Ovary (tissue), 9 donors: Measurements from ENCODE around the gene CERS4. TPM values are rescaled to one million over a fixed set of nuclear protein-coding genes. Genes with fewer than 3 reads are reported as not detected.
"Not testable (repeated sequence)": the region's sequence is repeated elsewhere in the genome, so short reads cannot be mapped to it uniquely, and the experiment has no call there.

Experiments
- DNase-seq, 5 donors: peaks; one replicate each; pipeline ENCODE4 v3.0.0-alpha.2; 2019 to 2020
- H3K27ac ChIP-seq, 2 donors: fragments of 200-600 bp; one replicate each; pipeline versions ENCODE4 v1.5.1 to v1.8.0; 2019 to 2022
- H3K27me3 ChIP-seq: fragments of 200-600 bp; one replicate; pipeline ENCODE4 v1.8.0; 2022
- H3K36me3 ChIP-seq: fragments of 200-600 bp; sonication (generic); one replicate; pipeline ENCODE4 v1.5.1; 2019
- H3K4me1 ChIP-seq: one replicate; pipeline ENCODE4 v1.8.1; 2013; ENCODE audit warnings: mild to moderate bottlenecking, moderate library complexity; ENCODE audit not compliant: insufficient read depth
- H3K4me3 ChIP-seq: fragments of 200-600 bp; sonication (generic); one replicate; pipeline ENCODE4 v1.5.1; 2017
- H3K9me3 ChIP-seq, 2 donors: fragments of 200-600 bp in 1 of 2; sonication (generic) in 1 of 2; one replicate each; pipeline versions ENCODE4 v1.5.1 to v1.8.1; 2013 to 2019; ENCODE audit warnings: mild to moderate bottlenecking in 1 of 2, moderate library complexity in 1 of 2
- EP300 ChIP-seq: sonication (generic); formaldehyde crosslinking; IDR thresholded peaks from one replicate; pipeline ENCODE4 v1.6.1; 2017; ENCODE audit warnings: antibody characterized with exemption
- POLR2A ChIP-seq: fragments of 450-650 bp; IDR thresholded peaks from one replicate; pipeline ENCODE4 v1.6.1; 2017; ENCODE audit warnings: antibody characterized with exemption, mild to moderate bottlenecking, moderate library complexity
- WGBS, 3 donors: extraction: QIAGEN DNeasy Blood & Tissue Kit in 1 of 3; methylation state at CpG; one replicate each; pipeline versions ENCODE4 v1.1.5 to v1.1.7; 2013 to 2017; 5-methylcytosine and 5-hydroxymethylcytosine counted together
- intact Hi-C, 4 donors: fragments of 100-400 bp; cut with DNase I; formaldehyde crosslinking; loops; one replicate each; pipeline versions ENCODE4 v1.11.0 to v1.15.1; 2022 to 2023
- polyA plus RNA-seq, 2 donors: library from polyadenylated mRNA; stranded (reverse); fragments of 200-250 nt in 1 of 2; fragments of 350-450 nt in 1 of 2; fragmentation: Illumina TruSeq in 1 of 2; extraction: RNeasy Lipid Tissue Mini Kit (QIAGEN cat#74804) in 1 of 2; gene quantifications; one replicate each; pipeline ENCODE4 v1.2.3, GENCODE V29; 2013 to 2014
- total RNA-seq, 7 donors: library from RNA; depleted of rRNA in 2 of 7; stranded (reverse); fragments of >200 nt in 2 of 7; fragmentation: NEBNext Ultra II Directional in 3 of 7; extraction: Animal tissue kit (Norgen Biotek cat#: 25700) in 3 of 7; gene quantifications; one replicate each; pipeline versions ENCODE4 v1.1.0 to v1.2.4, GENCODE V29; 2016 to 2023
- TF ChIP-seq, protein P1 (sequence below), 3 donors: fragments of 450-650 bp in 2 of 3; fragments of 200-600 bp in 1 of 3; IDR thresholded peaks; one replicate each; pipeline versions ENCODE4 v1.5.1 to v1.8.0; 2016 to 2022; ENCODE audit warnings: antibody characterized with exemption in 3 of 3, mild to moderate bottlenecking in 1 of 3
- donor health status: DM: no; HTN: no; CAD: no; lungs with moderate emphysema.
- donor health status: DM: no; HTN: no; CAD: no.
- donor health status: Bipolar disorder and iron deficiency.
- donor health status: DM: yes; HTN: yes; CAD: no.
- donor health status: DM: no; HTN: no; CAD: no.
- donor health status: DM: yes; HTN: yes; CAD: no.

CERS4 gene
- total and polyA plus RNA-seq, 9 donors, result 20.1 to 61.6 (median 42.5) TPM

DNA sequence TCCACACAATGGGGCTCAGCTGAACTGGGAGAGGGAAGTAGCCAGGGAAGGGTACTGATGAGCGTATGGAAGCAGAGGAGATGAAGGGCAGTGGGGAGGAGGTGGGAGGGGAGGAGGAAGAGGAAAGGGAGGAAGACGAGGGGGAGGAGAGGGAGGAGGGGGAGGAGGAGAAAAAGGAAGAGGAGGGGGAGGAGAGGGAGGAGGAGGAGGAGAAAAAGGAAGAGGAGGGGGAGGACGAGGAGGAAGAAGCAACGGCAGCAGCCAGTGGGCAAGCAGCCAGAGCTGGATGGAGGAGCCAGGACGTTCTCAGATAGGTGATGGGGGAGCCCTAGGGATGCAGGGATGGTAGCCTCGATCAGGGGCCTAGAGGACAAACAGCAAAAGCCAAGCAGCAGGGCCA, 5.6 kb downstream of the CERS4 start:
- peak in 1 of 5 donors; percentile 51 for DNase-seq
- intact Hi-C loops, result no loop called here
- TF ChIP-seq POLR2A, result no peak
- no peaks in the 10 kb centered on the region for H3K36me3 ChIP-seq
- H3K27ac ChIP-seq, result no peak overlapping the region
- no peak overlapping the region for H3K4me3 ChIP-seq
- H3K27me3 ChIP-seq, result no peaks in the 10 kb centered on the region
- H3K4me1 ChIP-seq, result peaks cover 8% of the 10 kb centered on the region
- 24 to 31% (median 25%) methylated on average over 6 of the region's 6 CpGs for WGBS, 3 donors
- H3K9me3 ChIP-seq, result no peaks in the 10 kb centered on the region

DNA sequence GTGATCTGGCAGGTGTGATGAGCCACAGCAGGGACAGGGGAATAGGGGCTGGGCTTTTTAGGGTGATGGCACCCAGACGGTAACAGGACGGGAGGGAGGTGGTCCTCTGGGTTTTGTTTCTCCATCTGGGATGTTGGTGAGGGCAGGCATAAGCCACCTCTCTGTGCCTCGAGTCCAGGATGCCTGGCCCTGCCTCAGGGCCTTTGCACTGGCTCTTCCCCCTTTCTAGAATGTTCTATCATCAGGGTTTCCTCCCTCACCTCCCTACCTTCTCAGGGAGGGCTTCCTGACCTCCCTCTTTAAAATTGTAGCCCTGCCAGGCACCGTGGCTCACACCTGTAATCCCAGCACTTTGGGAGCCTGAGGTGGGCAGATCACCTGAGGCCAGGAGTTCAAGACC, 6.6 kb downstream of the CERS4 start:
- peaks cover under 1% of the 10 kb centered on the region for H3K4me1 ChIP-seq
- intact Hi-C loops, result no loop called here
- no peak for DNase-seq
- no peaks in the 10 kb centered on the region for H3K27me3 ChIP-seq
- 89 to 92% (median 91%) methylated on average over 4 of the region's 4 CpGs for WGBS, 3 donors
- H3K4me3 ChIP-seq, result no peak overlapping the region
- no peaks in the 10 kb centered on the region for H3K36me3 ChIP-seq
- no peaks in the 10 kb centered on the region for H3K9me3 ChIP-seq
- H3K27ac ChIP-seq, result no peak overlapping the region
- no peak for TF ChIP-seq EP300
- TF ChIP-seq, protein P1, sequence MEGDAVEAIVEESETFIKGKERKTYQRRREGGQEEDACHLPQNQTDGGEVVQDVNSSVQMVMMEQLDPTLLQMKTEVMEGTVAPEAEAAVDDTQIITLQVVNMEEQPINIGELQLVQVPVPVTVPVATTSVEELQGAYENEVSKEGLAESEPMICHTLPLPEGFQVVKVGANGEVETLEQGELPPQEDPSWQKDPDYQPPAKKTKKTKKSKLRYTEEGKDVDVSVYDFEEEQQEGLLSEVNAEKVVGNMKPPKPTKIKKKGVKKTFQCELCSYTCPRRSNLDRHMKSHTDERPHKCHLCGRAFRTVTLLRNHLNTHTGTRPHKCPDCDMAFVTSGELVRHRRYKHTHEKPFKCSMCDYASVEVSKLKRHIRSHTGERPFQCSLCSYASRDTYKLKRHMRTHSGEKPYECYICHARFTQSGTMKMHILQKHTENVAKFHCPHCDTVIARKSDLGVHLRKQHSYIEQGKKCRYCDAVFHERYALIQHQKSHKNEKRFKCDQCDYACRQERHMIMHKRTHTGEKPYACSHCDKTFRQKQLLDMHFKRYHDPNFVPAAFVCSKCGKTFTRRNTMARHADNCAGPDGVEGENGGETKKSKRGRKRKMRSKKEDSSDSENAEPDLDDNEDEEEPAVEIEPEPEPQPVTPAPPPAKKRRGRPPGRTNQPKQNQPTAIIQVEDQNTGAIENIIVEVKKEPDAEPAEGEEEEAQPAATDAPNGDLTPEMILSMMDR (IDR thresholded peaks at IDR 0.05), result no peak
- no peak for TF ChIP-seq POLR2A

- intact Hi-C loops, result no loop called here
- Histone ChIP-seq H3K27me3 (no peaks in the 10 kb centered on the region), H3K4me3 (no peak overlapping the region), H3K4me1 (peaks cover 3% of the 10 kb centered on the region), H3K27ac (no peak overlapping the region), H3K36me3 (no peaks in the 10 kb centered on the region), H3K9me3 (no peaks in the 10 kb centered on the region)
- DNase-seq, result no peak
- TF ChIP-seq POLR2A (no peak), EP300 (no peak)
- TF ChIP-seq, protein P1 (IDR thresholded peaks at IDR 0.05), result no peak
- 46 to 88% (median 61%) methylated on average over 2 of the region's 2 CpGs for WGBS, 3 donors
Measured at GRCh38 chr19:8216357-8216756, 7.2 kb downstream of the CERS4 start.

GRCh38 chr19:8218127-8218526, 9.0 kb downstream of the CERS4 start:
- not testable (repeated sequence) for DNase-seq
- 81 to 92% (median 83%) methylated on average over 7 of the region's 7 CpGs for WGBS, 3 donors

GRCh38 chr19:8220481-8220880, 11.3 kb downstream of the CERS4 start:
- no peaks in the 10 kb centered on the region for H3K36me3 ChIP-seq
- no peaks in the 10 kb centered on the region for H3K27me3 ChIP-seq
- 89 to 93% (median 90%) methylated on average over 11 of the region's 11 CpGs for WGBS, 3 donors
- peaks cover 5% of the 10 kb centered on the region for H3K4me1 ChIP-seq
- no peak overlapping the region for H3K4me3 ChIP-seq
- TF ChIP-seq, protein P1 (IDR thresholded peaks at IDR 0.05), result no peak
- TF ChIP-seq EP300, result no peak
- TF ChIP-seq POLR2A, result no peak
- DNase-seq, result no peak
- intact Hi-C loops, result no loop called here
- H3K27ac ChIP-seq, result no peak overlapping the region
- H3K9me3 ChIP-seq, result no peaks in the 10 kb centered on the region

More at GRCh38 chr19:8218127-8218526, 9.0 kb downstream of the CERS4 start:
- intact Hi-C loops, H3K27ac ChIP-seq, H3K4me1 ChIP-seq, H3K9me3 ChIP-seq, H3K36me3 ChIP-seq, H3K4me3 ChIP-seq, H3K27me3 ChIP-seq: not testable (repeated sequence)

- H3K36me3 ChIP-seq, result no peaks in the 10 kb centered on the region
- 27 to 49% (median 47%) methylated on average over 6 of the region's 6 CpGs for WGBS, 3 donors
- no peak overlapping the region for H3K27ac ChIP-seq
Measured at GRCh38 chr19:8221161-8221560, 12.0 kb downstream of the CERS4 start.

GRCh38 chr19:8223442-8223841, 14.3 kb downstream of the CERS4 start:
- H3K9me3 ChIP-seq, DNase-seq, H3K27me3 ChIP-seq, H3K4me1 ChIP-seq, H3K27ac ChIP-seq, intact Hi-C loops, H3K36me3 ChIP-seq, H3K4me3 ChIP-seq: not testable (repeated sequence)
- WGBS, 3 donors, result 82 to 95% (median 84%) methylated on average over 7 of the region's 7 CpGs

More at GRCh38 chr19:8221161-8221560, 12.0 kb downstream of the CERS4 start:
- TF ChIP-seq, protein P1 (IDR thresholded peaks at IDR 0.05), result no peak
- TF ChIP-seq POLR2A (no peak), EP300 (no peak)
- Histone ChIP-seq H3K9me3 (no peaks in the 10 kb centered on the region), H3K4me3 (no peak overlapping the region), H3K27me3 (no peaks in the 10 kb centered on the region), H3K4me1 (peaks cover 5% of the 10 kb centered on the region)
- intact Hi-C loops, result no loop called here
- no peak for DNase-seq
